MCF 10A (cell line): ENCODE results near the gene COL6A3. TPM values are rescaled to one million over a fixed set of nuclear protein-coding genes. Genes with fewer than 3 reads are reported as not detected.

Experiments used
- BruUV-seq: library from RNA; stranded (reverse); fragments of 400-500 nt; replicated peaks from 2 replicates; lab custom pipeline; 2021; lab: Mats Ljungman, UMichigan
- CTCF ChIA-PET: fragments of 300-600 bp; sonication (Branson Sonifier 250); formaldehyde crosslinking; extraction: SDS; loops from one replicate; lab custom pipeline; 2021; ENCODE audit warnings: antibody characterized with exemption, inconsistent platforms; lab: Yijun Ruan, JAX
- POLR2A ChIA-PET: fragments of 300-600, 350-650 bp; sonication (Branson Sonifier 250); formaldehyde crosslinking; extraction: SDS; loops from one replicate; lab custom pipeline; 2020; ENCODE audit warnings: antibody characterized with exemption, inconsistent platforms; lab: Yijun Ruan, JAX
- DNase-seq: peaks from one replicate; pipeline ENCODE4 v3.0.0-alpha.2; 2018; ENCODE audit not compliant: unreplicated experiment
- H3K27ac Mint-ChIP-seq: one replicate; pipeline ENCODE4 v1.8.0; 2022; ENCODE audit warnings: mild to moderate bottlenecking, low read depth, mixed read lengths; ENCODE audit not compliant: unreplicated experiment
- H3K27me3 Mint-ChIP-seq: one replicate; pipeline ENCODE4 v1.8.0; 2022; ENCODE audit warnings: mixed read lengths; ENCODE audit not compliant: insufficient read depth, unreplicated experiment
- H3K36me3 Mint-ChIP-seq: one replicate; pipeline ENCODE4 v1.8.0; 2022; ENCODE audit warnings: mild to moderate bottlenecking, moderate library complexity, mixed read lengths; ENCODE audit not compliant: insufficient read depth, unreplicated experiment
- H3K4me1 Mint-ChIP-seq: one replicate; pipeline ENCODE4 v1.8.0; 2022; ENCODE audit warnings: mixed read lengths; ENCODE audit not compliant: insufficient read depth, unreplicated experiment
- H3K4me3 Mint-ChIP-seq: one replicate; pipeline ENCODE4 v1.8.0; 2022; ENCODE audit warnings: mild to moderate bottlenecking, moderate library complexity, mixed read lengths; ENCODE audit not compliant: unreplicated experiment
- H3K9me3 Mint-ChIP-seq: one replicate; pipeline ENCODE4 v1.8.0; 2022; ENCODE audit warnings: mixed read lengths; ENCODE audit not compliant: unreplicated experiment
- intact Hi-C: fragments of 100-400 bp; cut with micrococcal nuclease; formaldehyde crosslinking; loops from 2 replicates; pipeline ENCODE4 v1.14.1; 2022
- total RNA-seq: library from RNA; stranded (reverse); gene quantifications from 2 replicates; pipeline ENCODE4 v1.2.3, GENCODE V29; 2022
- TF ChIP-seq, protein P1 (sequence below): fragments of 200-600 bp; IDR thresholded peaks from one replicate; pipeline ENCODE4 v1.8.0; 2022; ENCODE audit warnings: antibody characterized with exemption, mild to moderate bottlenecking; ENCODE audit not compliant: unreplicated experiment

COL6A3 gene
- total RNA-seq, 1 experiment from 2014 or later = 0.19 TPM

DNA sequence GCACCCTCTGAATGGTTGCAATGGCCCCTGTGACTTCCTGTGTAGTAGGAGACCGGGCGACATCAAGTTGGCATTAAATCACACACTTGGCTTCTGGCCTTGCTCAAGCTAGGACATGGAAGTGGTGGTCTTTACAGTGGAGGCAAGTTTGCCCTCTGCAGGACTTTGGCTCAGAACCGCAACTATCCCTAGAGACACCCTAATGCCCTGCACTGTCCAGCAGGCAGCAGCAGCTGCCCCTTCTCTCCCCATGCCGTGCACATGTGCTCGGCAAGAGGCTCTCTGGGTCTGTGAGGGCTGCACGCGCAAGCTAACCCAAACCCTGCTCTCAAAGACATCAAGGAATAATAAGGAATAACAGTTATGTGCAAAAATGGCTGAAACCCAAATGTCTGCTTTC, 106.5 kb downstream of the COL6A3 start:
- H3K36me3 Mint-ChIP-seq = no peaks in the 10 kb centered on the region
- no peaks in the 10 kb centered on the region for H3K27me3 Mint-ChIP-seq
- no peak for DNase-seq
- intact Hi-C loops = no loop called here
- H3K9me3 Mint-ChIP-seq = peaks cover 5% of the 10 kb centered on the region
- H3K4me3 Mint-ChIP-seq = no peak overlapping the region
- CTCF ChIA-PET = no interaction called here
- H3K4me1 Mint-ChIP-seq = peaks cover 33% of the 10 kb centered on the region
- BruUV-seq = no TSS peak
- POLR2A ChIA-PET = no interaction called here
- TF ChIP-seq, protein P1, sequence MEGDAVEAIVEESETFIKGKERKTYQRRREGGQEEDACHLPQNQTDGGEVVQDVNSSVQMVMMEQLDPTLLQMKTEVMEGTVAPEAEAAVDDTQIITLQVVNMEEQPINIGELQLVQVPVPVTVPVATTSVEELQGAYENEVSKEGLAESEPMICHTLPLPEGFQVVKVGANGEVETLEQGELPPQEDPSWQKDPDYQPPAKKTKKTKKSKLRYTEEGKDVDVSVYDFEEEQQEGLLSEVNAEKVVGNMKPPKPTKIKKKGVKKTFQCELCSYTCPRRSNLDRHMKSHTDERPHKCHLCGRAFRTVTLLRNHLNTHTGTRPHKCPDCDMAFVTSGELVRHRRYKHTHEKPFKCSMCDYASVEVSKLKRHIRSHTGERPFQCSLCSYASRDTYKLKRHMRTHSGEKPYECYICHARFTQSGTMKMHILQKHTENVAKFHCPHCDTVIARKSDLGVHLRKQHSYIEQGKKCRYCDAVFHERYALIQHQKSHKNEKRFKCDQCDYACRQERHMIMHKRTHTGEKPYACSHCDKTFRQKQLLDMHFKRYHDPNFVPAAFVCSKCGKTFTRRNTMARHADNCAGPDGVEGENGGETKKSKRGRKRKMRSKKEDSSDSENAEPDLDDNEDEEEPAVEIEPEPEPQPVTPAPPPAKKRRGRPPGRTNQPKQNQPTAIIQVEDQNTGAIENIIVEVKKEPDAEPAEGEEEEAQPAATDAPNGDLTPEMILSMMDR = no peak
- no peak overlapping the region for H3K27ac Mint-ChIP-seq

DNA sequence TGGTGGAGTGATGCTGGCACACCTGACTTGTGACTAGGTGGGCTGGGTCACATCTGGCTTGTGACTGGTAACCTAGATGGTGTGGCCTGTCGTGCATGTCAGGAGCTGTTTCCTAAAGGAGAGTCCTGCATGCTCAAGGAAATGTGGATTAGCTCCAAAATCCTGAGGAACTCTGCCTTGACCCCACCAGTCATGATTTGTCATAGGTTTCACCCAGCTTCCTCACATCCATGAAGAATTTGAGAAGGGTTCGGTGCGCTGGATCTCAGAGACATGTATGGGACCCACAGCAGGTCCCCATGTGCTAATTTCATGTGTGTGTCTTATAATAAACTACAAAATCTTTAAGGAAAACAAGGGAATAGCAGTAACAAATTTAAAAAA, 107.2 kb downstream of the COL6A3 start:
- no peak for DNase-seq
- TF ChIP-seq, protein P1 = no peak
- H3K4me3 Mint-ChIP-seq = no peak overlapping the region
- H3K4me1 Mint-ChIP-seq = peaks cover 33% of the 10 kb centered on the region
- H3K36me3 Mint-ChIP-seq = no peaks in the 10 kb centered on the region
- H3K27ac Mint-ChIP-seq = peak overlapping the region; percentile 35
- no peaks in the 10 kb centered on the region for H3K27me3 Mint-ChIP-seq
- POLR2A ChIA-PET = no interaction called here
- BruUV-seq = no TSS peak
- H3K9me3 Mint-ChIP-seq = peaks cover 8% of the 10 kb centered on the region
- CTCF ChIA-PET = interaction anchor here (0.7 kb wide), 2 partner anchors 48 to 794 kb away, joined by 3 read pairs; no protein-coding TSS in a partner anchor
- intact Hi-C loops = no loop called here

DNA sequence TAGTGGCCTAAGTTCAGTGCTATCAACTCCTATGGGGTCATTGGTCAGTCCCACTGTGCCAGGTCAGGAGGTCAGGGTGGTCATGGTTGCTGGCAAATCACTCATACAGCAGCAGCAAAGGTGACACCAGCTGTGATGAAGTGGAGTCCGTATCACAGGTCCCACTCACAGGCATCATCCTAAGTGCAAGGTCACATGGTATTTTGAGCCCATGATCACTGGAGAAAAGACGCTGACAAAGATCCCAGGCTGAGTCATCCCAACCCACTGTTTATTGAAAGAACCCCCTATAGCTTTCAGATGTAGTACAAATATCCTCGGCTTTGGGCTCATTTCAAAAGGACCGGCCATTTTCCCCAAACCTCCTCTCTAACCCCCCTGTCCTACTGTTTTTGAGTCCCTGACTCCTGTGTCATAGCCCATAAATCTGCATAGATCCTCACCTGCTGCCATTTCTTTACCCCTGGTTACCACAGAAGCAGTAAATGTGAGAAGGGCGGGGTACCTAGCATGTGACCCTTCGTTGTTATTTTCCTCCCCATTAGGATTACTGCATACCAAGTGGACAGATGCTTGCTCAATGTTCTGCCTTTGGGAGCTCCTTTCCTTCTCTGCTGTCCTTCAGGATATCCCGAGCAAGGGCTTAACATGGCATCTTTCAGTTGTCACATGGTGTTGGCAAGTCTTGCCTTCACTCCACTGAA, 107.7 kb downstream of the COL6A3 start:
- no TSS peak for BruUV-seq
- Mint-ChIP-seq H3K9me3 (peaks cover 8% of the 10 kb centered on the region), H3K27ac (peak overlapping the region; percentile 35), H3K4me3 (no peak overlapping the region), H3K4me1 (peaks cover 33% of the 10 kb centered on the region), H3K27me3 (no peaks in the 10 kb centered on the region), H3K36me3 (no peaks in the 10 kb centered on the region)
- TF ChIP-seq, protein P1 = no peak
- intact Hi-C loops = no loop called here
- CTCF ChIA-PET = interaction anchor here (0.7 kb wide), 2 partner anchors 49 to 795 kb away, joined by 3 read pairs; no protein-coding TSS in a partner anchor
- POLR2A ChIA-PET = no interaction called here
- no peak for DNase-seq

- Mint-ChIP-seq H3K4me1 (peaks cover 37% of the 10 kb centered on the region), H3K27ac (no peak overlapping the region), H3K9me3 (peaks cover 8% of the 10 kb centered on the region), H3K36me3 (no peaks in the 10 kb centered on the region), H3K27me3 (no peaks in the 10 kb centered on the region), H3K4me3 (no peak overlapping the region)
- TF ChIP-seq, protein P1 = no peak
- no peak for DNase-seq
- POLR2A ChIA-PET = interaction anchor here (0.7 to 0.9 kb wide), 2 partner anchors 41 to 162 kb away, joined by 3 read pairs; no protein-coding TSS in a partner anchor
- BruUV-seq = no TSS peak
- intact Hi-C loops = no loop called here
- CTCF ChIA-PET = interaction anchor here (1.1 kb wide), 1 partner anchor 116 kb away, joined by 3 read pairs; no protein-coding TSS in a partner anchor
Measured at GRCh38 chr2:237305579-237305978, 108.4 kb downstream of the COL6A3 start.
